Activated CD4-positive, alpha-beta T cell treated with anti-CD3 and anti-CD28 coated beads, Interleukin-2, amount 50 U/mL, for 48 hours (primary cell): ENCODE results near the gene FAH.
A peak's percentile ranks its signal among the peaks of the same experiment; 100 is the strongest.

Source experiments
- DNase-seq, 2 experiments: peaks; one replicate each; pipeline ENCODE4 v3.0.0-alpha.2; 2020

Gene FAH

GRCh38 chr15:80202016-80202315, 49.2 kb downstream of the FAH start:
- DNase-seq: no peak

GRCh38 chr15:80202641-80203360, 50.0 kb downstream of the FAH start:
- DNase-seq: no peak

- DNase-seq: no peak
These were observed 50.6 kb downstream of the FAH start for GRCh38 chr15:80203361-80203885.

- DNase-seq: no peak
These were observed 51.4 kb downstream of the FAH start for GRCh38 chr15:80204231-80204630.

GRCh38 chr15:80207887-80208286, 55.1 kb downstream of the FAH start:
- no peak for DNase-seq

- DNase-seq: no peak
These were observed 56.2 kb downstream of the FAH start for GRCh38 chr15:80208758-80209734.

GRCh38 chr15:80210611-80211573, 58.1 kb downstream of the FAH start:
- DNase-seq: no peak

GRCh38 chr15:80211976-80212375, 59.2 kb downstream of the FAH start:
- no peak for DNase-seq

GRCh38 chr15:80214910-80215309, 62.1 kb downstream of the FAH start:
- DNase-seq: no peak

GRCh38 chr15:80216141-80216540, 63.3 kb downstream of the FAH start:
- DNase-seq: no peak

- no peak for DNase-seq
These were observed 64.1 kb downstream of the FAH start for GRCh38 chr15:80216911-80217310.

GRCh38 chr15:80217327-80217900, 64.6 kb downstream of the FAH start:
- no peak for DNase-seq

GRCh38 chr15:80219955-80220354, 67.2 kb downstream of the FAH start:
- no peak for DNase-seq

- DNase-seq: no peak
These were observed 76.3 kb downstream of the FAH start for GRCh38 chr15:80228959-80229610.

GRCh38 chr15:80231371-80231770, 78.6 kb downstream of the FAH start:
- no peak for DNase-seq

- DNase-seq: no peak
These were observed 80.8 kb downstream of the FAH start for GRCh38 chr15:80233581-80233980.

GRCh38 chr15:80234883-80235282, 82.1 kb downstream of the FAH start:
- peak; percentile 59 for DNase-seq
